Kidney glomerular epithelial cell (primary cell): Measurements from ENCODE around the gene SLC24A3.

Source experiments
- DNase-seq: peaks from one replicate; lab custom pipeline; 2025; lab: John Stamatoyannopoulos, UW

Gene SLC24A3

GRCh38 chr20:19460386-19460785 lies 247.9 kb downstream of the SLC24A3 start:
- DNase-seq, result no peak

- no peak for DNase-seq
Measured at GRCh38 chr20:19462491-19462890, 250.0 kb downstream of the SLC24A3 start.

GRCh38 chr20:19463597-19463996 lies 251.2 kb downstream of the SLC24A3 start:
- no peak for DNase-seq

GRCh38 chr20:19465536-19465935 lies 253.1 kb downstream of the SLC24A3 start:
- no peak for DNase-seq

- no peak for DNase-seq
Measured at GRCh38 chr20:19466206-19466928, 253.9 kb downstream of the SLC24A3 start.

- no peak for DNase-seq
Measured at GRCh38 chr20:19473216-19473921, 260.9 kb downstream of the SLC24A3 start.

GRCh38 chr20:19473922-19474286 lies 261.5 kb downstream of the SLC24A3 start:
- no peak for DNase-seq

- DNase-seq, result no peak
Measured at GRCh38 chr20:19478320-19478895, 266.0 kb downstream of the SLC24A3 start.

- no peak for DNase-seq
Measured at GRCh38 chr20:19482726-19483125, 270.3 kb downstream of the SLC24A3 start.

GRCh38 chr20:19483309-19483708 lies 270.9 kb downstream of the SLC24A3 start:
- DNase-seq, result no peak

GRCh38 chr20:19486446-19486845 lies 274.0 kb downstream of the SLC24A3 start:
- no peak for DNase-seq

- DNase-seq, result no peak
Measured at GRCh38 chr20:19487420-19487819, 275.0 kb downstream of the SLC24A3 start.

- DNase-seq, result no peak
Measured at GRCh38 chr20:19491241-19491640, 278.8 kb downstream of the SLC24A3 start.

- no peak for DNase-seq
Measured at GRCh38 chr20:19492116-19492515, 279.7 kb downstream of the SLC24A3 start.

- DNase-seq, result no peak
Measured at GRCh38 chr20:19492687-19493336, 280.4 kb downstream of the SLC24A3 start.

- DNase-seq, result no peak
Measured at GRCh38 chr20:19493794-19494495, 281.5 kb downstream of the SLC24A3 start.

- DNase-seq, result no peak
Measured at GRCh38 chr20:19495905-19496703, 283.7 kb downstream of the SLC24A3 start.

GRCh38 chr20:19497064-19497463 lies 284.6 kb downstream of the SLC24A3 start:
- DNase-seq, result no peak

- DNase-seq, result no peak
Measured at GRCh38 chr20:19498756-19499155, 286.3 kb downstream of the SLC24A3 start.

GRCh38 chr20:19501476-19502115 lies 289.2 kb downstream of the SLC24A3 start:
- no peak for DNase-seq

- no peak for DNase-seq
Measured at GRCh38 chr20:19502169-19502568, 289.7 kb downstream of the SLC24A3 start.
